IMR-90 (cell line): ENCODE measurements around the gene ROS1.

ENCODE experiments used
- BHLHE40 ChIP-seq: fragments of 150-350 bp; IDR thresholded peaks from 2 replicates; pipeline ENCODE4 v1.6.1; 2016; ENCODE audit warnings: mild to moderate bottlenecking, low read depth, low read length
- CEBPB ChIP-seq: IDR thresholded peaks from 2 replicates; pipeline ENCODE4 v1.6.1; 2012; ENCODE audit warnings: low read depth, low read length, improper control_type of control experiment
- CTCF ChIP-seq: conservative IDR thresholded peaks from 2 replicates; pipeline ENCODE4 v1.5.1; 2012; ENCODE audit warnings: mild to moderate bottlenecking, low read depth, low read length, improper control_type of control experiment
- MAFK ChIP-seq: IDR thresholded peaks from 2 replicates; pipeline ENCODE4 v1.6.1; 2012; ENCODE audit warnings: low read depth, low read length, improper control_type of control experiment
- MXI1 ChIP-seq: IDR thresholded peaks from 2 replicates; pipeline ENCODE4 v1.6.1; 2012; ENCODE audit warnings: low read depth, mild to moderate bottlenecking, low read length, moderate library complexity, borderline replicate concordance
- POLR2A ChIP-seq: IDR thresholded peaks from 2 replicates; pipeline ENCODE4 v1.6.1; 2012; ENCODE audit warnings: mild to moderate bottlenecking, low read depth, low read length
- RAD21 ChIP-seq: IDR thresholded peaks from 2 replicates; pipeline ENCODE4 v1.6.1; 2012; ENCODE audit warnings: low read length, improper control_type of control experiment
- SMC3 ChIP-seq: fragments of 150-350 bp; IDR thresholded peaks from 2 replicates; pipeline ENCODE4 v1.6.1; 2016; ENCODE audit warnings: low read depth, mild to moderate bottlenecking, antibody characterized with exemption, low read length, moderate library complexity
- USF2 ChIP-seq: fragments of 150-350 bp; IDR thresholded peaks from 2 replicates; pipeline ENCODE4 v1.6.1; 2017; ENCODE audit warnings: mild to moderate bottlenecking, antibody characterized with exemption, low read length, low read depth

- TF ChIP-seq USF2 = no peak
- TF ChIP-seq CTCF = no peak
- TF ChIP-seq SMC3 = no peak
- no peak for TF ChIP-seq MAFK
- no peak for TF ChIP-seq POLR2A
- no peak for TF ChIP-seq RAD21
- TF ChIP-seq MXI1 = no peak
- TF ChIP-seq CEBPB = peak; percentile 89
- no peak; the same call in 1 of the 2 replicates for TF ChIP-seq BHLHE40
Measured at GRCh38 chr6:117440706-117441525, 15.2 kb upstream of the ROS1 start.
